Stimulated activated CD4-positive, alpha-beta T cell treated with anti-CD3 and anti-CD28 coated beads, Interleukin-2, amount 100 ng/mL, for 48 hours (primary cell): ENCODE measurements around the gene CENPU.
"Not testable (repeated sequence)": the region's sequence is repeated elsewhere in the genome, so short reads cannot be mapped to it uniquely, and the experiment has no call there.

Source experiments
- DNase-seq, 2 donors: peaks; one replicate each; pipeline ENCODE4 v3.0.0-alpha.2; 2020

Gene CENPU

GRCh38 chr4:184751585-184751956 lies 17.7 kb upstream of the CENPU start:
- DNase-seq, result no peak

GRCh38 chr4:184750926-184751584 lies 17.2 kb upstream of the CENPU start:
- DNase-seq, result no peak

- DNase-seq, result no peak
Measured at GRCh38 chr4:184748251-184748652, 14.4 kb upstream of the CENPU start.

- DNase-seq, result no peak
Measured at GRCh38 chr4:184747034-184747830, 13.3 kb upstream of the CENPU start.

GRCh38 chr4:184745831-184746795 lies 12.2 kb upstream of the CENPU start:
- peak; percentile 63 to 65 for DNase-seq

- DNase-seq, result no peak
Measured at GRCh38 chr4:184744236-184744635, 10.3 kb upstream of the CENPU start.

GRCh38 chr4:184743650-184744049 lies 9.8 kb upstream of the CENPU start:
- no peak for DNase-seq

- DNase-seq, result not testable (repeated sequence)
Measured at GRCh38 chr4:184741651-184742050, 7.8 kb upstream of the CENPU start.

- DNase-seq, result no peak
Measured at GRCh38 chr4:184740980-184741391, 7.1 kb upstream of the CENPU start.

- DNase-seq, result not testable (repeated sequence)
Measured at GRCh38 chr4:184739575-184739974, 5.7 kb upstream of the CENPU start.

- no peak for DNase-seq
Measured at GRCh38 chr4:184734758-184735157, 862 bp upstream of the CENPU start.

- DNase-seq, result no peak
Measured at GRCh38 chr4:184732126-184732525, 1.8 kb downstream of the CENPU start.

- no peak for DNase-seq
Measured at GRCh38 chr4:184731056-184731455, 2.8 kb downstream of the CENPU start.

GRCh38 chr4:184729946-184730345 lies 4.0 kb downstream of the CENPU start:
- DNase-seq, result no peak

GRCh38 chr4:184728858-184729257 lies 5.0 kb downstream of the CENPU start:
- DNase-seq, result no peak

- DNase-seq, result no peak
Measured at GRCh38 chr4:184727430-184727829, 6.5 kb downstream of the CENPU start.

- DNase-seq, result no peak
Measured at GRCh38 chr4:184722798-184723197, 11.1 kb downstream of the CENPU start.

GRCh38 chr4:184721254-184721653 lies 12.6 kb downstream of the CENPU start:
- DNase-seq, result no peak

GRCh38 chr4:184719407-184719806 lies 14.5 kb downstream of the CENPU start:
- DNase-seq, result no peak

- DNase-seq, result no peak
Measured at GRCh38 chr4:184715526-184715925, 18.4 kb downstream of the CENPU start.

GRCh38 chr4:184713887-184714286 lies 20.0 kb downstream of the CENPU start:
- no peak for DNase-seq

GRCh38 chr4:184712322-184712721 lies 21.6 kb downstream of the CENPU start:
- DNase-seq, result no peak

- no peak for DNase-seq
Measured at GRCh38 chr4:184706453-184706852, 27.4 kb downstream of the CENPU start.
